Measurements from ENCODE around the gene ZNF280D.

ZNF280D gene

GRCh38 chr15:56679225-56679624, 54.1 kb downstream of the ZNF280D start:
- no peak overlapping the region for H3K4me3 ChIP-seq (ENCODE audit: low read depth, low read length)
- TF ChIP-seq CTCF (IDR thresholded peaks at IDR 0.05; ENCODE audit: low read depth, low read length) = no peak

- no peak overlapping the region for H3K4me3 ChIP-seq (ENCODE audit: low read depth, low read length)
- TF ChIP-seq CTCF (IDR thresholded peaks at IDR 0.05; ENCODE audit: low read depth, low read length) = no peak
Observed at GRCh38 chr15:56678571-56678970, 54.7 kb downstream of the ZNF280D start.

GRCh38 chr15:56677271-56677670, 56.0 kb downstream of the ZNF280D start:
- no peak for TF ChIP-seq CTCF (IDR thresholded peaks at IDR 0.05; ENCODE audit: low read depth, low read length)
- no peak overlapping the region for H3K4me3 ChIP-seq (ENCODE audit: low read depth, low read length)

DNA sequence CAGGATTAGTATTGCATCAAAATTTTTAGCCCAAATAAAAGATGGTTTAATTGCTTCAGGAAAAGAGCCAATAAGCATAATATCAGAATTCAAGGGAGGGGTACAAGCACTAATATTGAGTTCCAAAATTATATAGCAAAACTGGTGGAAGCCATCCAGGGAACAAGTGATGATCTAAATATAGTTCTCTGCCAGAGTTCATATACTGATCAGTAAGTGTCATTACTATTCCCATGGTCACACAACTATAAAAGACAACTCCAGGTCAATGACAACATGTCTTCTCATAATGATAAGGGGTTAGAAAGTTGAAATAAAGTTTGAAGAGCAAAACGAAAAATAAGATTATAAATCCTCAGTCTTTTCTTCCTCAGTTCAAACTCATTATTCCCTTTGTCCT, 57.4 kb downstream of the ZNF280D start:
- no peak for TF ChIP-seq CTCF (IDR thresholded peaks at IDR 0.05; ENCODE audit: low read depth, low read length)
- no peak overlapping the region for H3K4me3 ChIP-seq (ENCODE audit: low read depth, low read length)

- H3K4me3 ChIP-seq (ENCODE audit: low read depth, low read length) = no peak overlapping the region
- TF ChIP-seq CTCF (IDR thresholded peaks at IDR 0.05; ENCODE audit: low read depth, low read length) = no peak
Observed at GRCh38 chr15:56674857-56675256, 58.5 kb downstream of the ZNF280D start.

DNA sequence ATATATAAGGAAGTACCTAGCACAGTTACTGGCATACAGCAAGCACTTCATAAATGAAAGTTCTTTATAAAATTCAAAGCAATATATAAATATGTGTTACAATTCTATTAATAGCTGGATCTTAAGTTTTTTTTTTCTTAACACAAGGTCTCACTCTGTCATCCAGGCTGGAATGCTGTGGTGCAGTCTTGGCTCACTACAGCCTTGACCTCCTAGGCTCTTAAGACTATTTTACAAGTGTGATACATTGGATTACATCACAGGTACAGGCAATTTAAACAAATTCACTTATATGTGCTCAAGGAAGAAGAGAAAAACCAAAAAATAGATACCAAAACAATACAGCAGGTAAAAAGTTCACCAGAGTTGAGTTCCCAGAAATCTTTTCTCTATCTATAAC, 60.6 kb downstream of the ZNF280D start:
- H3K4me3 ChIP-seq (ENCODE audit: low read depth, low read length) = no peak overlapping the region
- no peak for TF ChIP-seq CTCF (IDR thresholded peaks at IDR 0.05; ENCODE audit: low read depth, low read length)

DNA sequence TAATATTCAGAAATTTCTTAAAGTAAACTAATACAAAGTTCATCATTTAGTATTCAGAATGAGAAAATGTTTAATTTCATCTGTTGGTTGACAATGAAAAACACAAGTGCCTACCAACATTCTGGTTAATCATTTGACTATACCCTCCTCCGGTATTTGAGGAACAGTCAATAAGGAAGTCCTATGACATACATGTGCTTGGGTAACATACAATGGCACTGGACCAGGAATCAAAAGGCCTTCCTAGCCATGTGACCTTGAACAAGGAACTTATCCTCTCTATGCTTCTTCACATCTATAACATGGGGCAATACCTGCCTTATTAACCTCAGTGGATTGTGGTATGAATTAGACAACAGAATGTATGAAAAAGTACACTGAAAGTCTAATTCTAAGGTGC, 65.8 kb downstream of the ZNF280D start:
- no peak for TF ChIP-seq CTCF (IDR thresholded peaks at IDR 0.05; ENCODE audit: low read depth, low read length)
- H3K4me3 ChIP-seq (ENCODE audit: low read depth, low read length) = no peak overlapping the region

Data from WI38 (cell line).